Measurements from ENCODE around the gene AKNAD1. TPM values are rescaled to one million over a fixed set of nuclear protein-coding genes. Genes with fewer than 3 reads are reported as not detected.

Gene AKNAD1
- total RNA-seq, 4 donors from 2014 or later = 0.27 to 2.5 (median 1.1) TPM

GRCh38 chr1:108816049-108816893 lies 40.6 kb downstream of the AKNAD1 start:
- WGBS, 2 donors (ENCODE audit: low coverage in 1 of 2) = 8% methylated on average over 11 to 12 of the region's 12 CpGs
- Histone ChIP-seq H3K27ac (peak overlapping the region; percentile 68 to 89 (median 88)), H3K4me1 (peaks cover 18 to 43% (median 22%) of the 10 kb centered on the region in 3 donors), H3K4me3 (peak overlapping the region; percentile 2 to 42), H3K36me3 (peaks cover 0 to 8% of the 10 kb centered on the region in 2 donors), H3K9me3 (no peaks in the 10 kb centered on the region), H3K27me3 (no peaks in the 10 kb centered on the region)
- peak; percentile 74 for TF ChIP-seq POLR2AphosphoS5 (IDR thresholded peaks at IDR 0.05)
- TF ChIP-seq EP300 (IDR thresholded peaks at IDR 0.05) = no peak
- peak; percentile 92 for ATAC-seq

DNA sequence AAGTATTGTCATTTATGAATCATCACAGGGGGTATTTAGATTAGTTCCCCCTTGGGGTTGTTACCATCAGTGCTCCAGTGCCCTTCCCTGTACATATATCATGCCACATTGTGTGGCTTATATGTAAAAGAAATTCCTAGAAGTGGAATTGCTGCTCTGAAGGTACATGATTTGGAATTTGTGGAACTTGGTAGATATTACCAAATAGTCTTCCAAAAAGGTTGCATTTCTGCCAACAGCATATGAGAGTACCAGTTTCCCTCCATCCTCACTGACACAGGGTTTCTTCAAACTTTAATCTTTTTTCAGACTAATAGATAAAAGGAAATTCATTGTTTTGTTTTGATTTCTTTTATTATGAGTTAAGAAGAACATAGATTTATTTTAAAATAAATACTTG lies 41.3 kb downstream of the AKNAD1 start:
- no peak for ATAC-seq
- no peak overlapping the region for H3K4me3 ChIP-seq
- TF ChIP-seq POLR2AphosphoS5 (IDR thresholded peaks at IDR 0.05) = no peak

GRCh38 chr1:108814343-108815125 lies 42.4 kb downstream of the AKNAD1 start:
- peak overlapping the region; percentile 68 to 89 (median 88) for H3K27ac ChIP-seq
- peak; percentile 70 for ATAC-seq
- no peak overlapping the region for H3K4me3 ChIP-seq
- peaks cover 0 to 17% of the 10 kb centered on the region in 2 donors for H3K36me3 ChIP-seq
- H3K9me3 ChIP-seq = no peaks in the 10 kb centered on the region
- H3K4me1 ChIP-seq = peaks cover 18 to 43% (median 22%) of the 10 kb centered on the region in 3 donors
- TF ChIP-seq CTCF (IDR thresholded peaks at IDR 0.05) = no peak
- peak; percentile 71 for TF ChIP-seq POLR2AphosphoS5 (IDR thresholded peaks at IDR 0.05)
- H3K27me3 ChIP-seq = no peaks in the 10 kb centered on the region
- 21 to 54% methylated on average over 3 to 4 of the region's 4 CpGs for WGBS, 2 donors (ENCODE audit: low coverage in 1 of 2)

More for the DNA sequence above, 41.3 kb downstream of the AKNAD1 start:
- Histone ChIP-seq H3K27ac (peak overlapping the region; percentile 68 to 89 (median 88)), H3K27me3 (no peaks in the 10 kb centered on the region), H3K9me3 (no peaks in the 10 kb centered on the region), H3K36me3 (peaks cover 0 to 10% of the 10 kb centered on the region in 2 donors), H3K4me1 (peaks cover 18 to 43% (median 22%) of the 10 kb centered on the region in 3 donors)

DNA sequence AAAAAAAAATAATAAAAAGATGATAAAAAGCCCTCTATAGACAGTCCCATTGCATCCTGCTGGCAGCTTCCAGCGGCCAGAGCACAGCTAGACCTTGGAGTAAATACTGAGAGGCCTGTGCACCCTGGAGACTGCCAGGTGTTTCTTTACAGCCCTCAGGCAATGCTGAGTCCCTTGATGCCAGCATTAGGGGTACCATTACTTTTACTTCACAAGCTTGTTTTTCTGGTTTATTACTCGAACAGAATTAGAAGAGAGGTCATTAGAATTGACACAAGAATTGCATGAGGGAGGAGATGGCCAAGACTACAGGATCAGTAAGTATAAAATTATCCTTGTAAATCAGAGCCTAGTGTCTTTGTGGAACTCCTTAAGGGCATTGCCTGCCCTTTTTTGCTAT lies 43.6 kb downstream of the AKNAD1 start:
- no peak for ATAC-seq
- no peak overlapping the region for H3K4me3 ChIP-seq
- H3K27me3 ChIP-seq = no peaks in the 10 kb centered on the region
- peak overlapping the region in 2 of 4 donors; percentile 87 to 88 for H3K27ac ChIP-seq
- H3K4me1 ChIP-seq = peaks cover 18 to 51% (median 22%) of the 10 kb centered on the region in 3 donors
- no peaks in the 10 kb centered on the region for H3K9me3 ChIP-seq
- H3K36me3 ChIP-seq = peaks cover 0 to 23% of the 10 kb centered on the region in 2 donors
- TF ChIP-seq EP300 (IDR thresholded peaks at IDR 0.05) = no peak
- TF ChIP-seq POLR2A (IDR thresholded peaks at IDR 0.05) = no peak
- no peak for TF ChIP-seq POLR2AphosphoS5 (IDR thresholded peaks at IDR 0.05)
- no peak for TF ChIP-seq CTCF (IDR thresholded peaks at IDR 0.05)
- WGBS, 2 donors (ENCODE audit: low coverage in 1 of 2) = 64 to 90% methylated on average over 2 of the region's 2 CpGs

GRCh38 chr1:108811611-108812010 lies 45.3 kb downstream of the AKNAD1 start:
- H3K27ac ChIP-seq = no peak overlapping the region
- H3K27me3 ChIP-seq = no peaks in the 10 kb centered on the region
- WGBS, 2 donors (ENCODE audit: low coverage in 1 of 2) = 83 to 94% methylated on average over 3 of the region's 3 CpGs
- H3K36me3 ChIP-seq = peaks cover 0 to 40% of the 10 kb centered on the region in 2 donors
- no peak for TF ChIP-seq EP300 (IDR thresholded peaks at IDR 0.05)
- TF ChIP-seq CTCF (IDR thresholded peaks at IDR 0.05) = no peak
- TF ChIP-seq POLR2AphosphoS5 (IDR thresholded peaks at IDR 0.05) = no peak
- no peak for TF ChIP-seq POLR2A (IDR thresholded peaks at IDR 0.05)
- no peak for ATAC-seq
- peaks cover 14 to 39% (median 18%) of the 10 kb centered on the region in 3 donors for H3K4me1 ChIP-seq
- H3K9me3 ChIP-seq = no peaks in the 10 kb centered on the region
- no peak overlapping the region for H3K4me3 ChIP-seq
